GM19025 (cell line): ENCODE results near the gene TM7SF3.
A peak's percentile ranks its signal among the peaks of the same experiment; 100 is the strongest.
"Not testable (repeated sequence)": the region's sequence is repeated elsewhere in the genome, so short reads cannot be mapped to it uniquely, and the experiment has no call there.

Experiments used
- ATAC-seq: cut with Tn5 transposase; IDR thresholded peaks from one replicate; pipeline ENCODE4 v1.9.1; 2021; ENCODE audit warnings: mild to moderate bottlenecking, low read depth, moderate library complexity; ENCODE audit not compliant: unreplicated experiment

The TM7SF3 gene, protein sequence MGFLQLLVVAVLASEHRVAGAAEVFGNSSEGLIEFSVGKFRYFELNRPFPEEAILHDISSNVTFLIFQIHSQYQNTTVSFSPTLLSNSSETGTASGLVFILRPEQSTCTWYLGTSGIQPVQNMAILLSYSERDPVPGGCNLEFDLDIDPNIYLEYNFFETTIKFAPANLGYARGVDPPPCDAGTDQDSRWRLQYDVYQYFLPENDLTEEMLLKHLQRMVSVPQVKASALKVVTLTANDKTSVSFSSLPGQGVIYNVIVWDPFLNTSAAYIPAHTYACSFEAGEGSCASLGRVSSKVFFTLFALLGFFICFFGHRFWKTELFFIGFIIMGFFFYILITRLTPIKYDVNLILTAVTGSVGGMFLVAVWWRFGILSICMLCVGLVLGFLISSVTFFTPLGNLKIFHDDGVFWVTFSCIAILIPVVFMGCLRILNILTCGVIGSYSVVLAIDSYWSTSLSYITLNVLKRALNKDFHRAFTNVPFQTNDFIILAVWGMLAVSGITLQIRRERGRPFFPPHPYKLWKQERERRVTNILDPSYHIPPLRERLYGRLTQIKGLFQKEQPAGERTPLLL

DNA sequence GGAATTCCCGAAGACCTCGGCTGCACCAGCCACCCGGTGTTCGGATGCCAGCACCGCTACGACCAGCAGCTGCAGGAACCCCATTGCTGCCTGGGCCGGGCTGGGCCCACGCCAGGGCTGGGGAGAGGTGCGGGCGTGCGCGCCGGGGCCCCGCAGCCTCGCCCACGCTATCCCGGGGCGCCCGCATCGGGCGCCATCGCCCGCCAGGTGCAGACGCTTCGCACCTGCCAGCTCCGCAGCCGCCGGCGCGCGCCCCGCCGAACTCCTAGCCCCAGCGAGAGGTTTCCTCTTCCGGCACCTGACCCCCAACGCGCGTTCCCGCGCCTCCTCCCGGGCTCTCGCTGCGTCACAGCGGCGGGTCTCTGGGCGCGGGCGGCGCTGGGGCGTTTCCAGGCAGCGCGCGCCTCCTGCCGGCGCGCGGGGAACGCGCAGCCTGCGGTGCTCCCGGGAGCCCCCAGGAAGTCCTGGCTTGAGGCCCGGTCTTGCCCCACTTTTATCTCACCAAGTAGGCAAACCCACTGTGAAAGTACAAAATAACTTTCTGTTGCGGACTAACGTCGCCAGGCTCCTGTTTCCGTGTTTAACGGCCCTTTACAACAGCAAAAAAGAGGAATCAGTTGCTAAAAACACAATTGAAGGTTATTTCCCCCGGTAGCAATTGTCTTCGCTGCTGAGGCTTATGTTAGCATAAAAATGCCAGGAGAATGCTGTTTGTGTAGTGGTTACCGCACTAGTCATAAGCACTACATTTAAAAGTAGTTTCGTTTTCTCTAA, at the start of gene TM7SF3:
Gene TM7SF3 (minus strand): TSS at position 300 of the 774 bp plus-strand sequence. CDS start 216 bp downstream, at position 84.
- ATAC-seq, result peak; percentile 90

DNA sequence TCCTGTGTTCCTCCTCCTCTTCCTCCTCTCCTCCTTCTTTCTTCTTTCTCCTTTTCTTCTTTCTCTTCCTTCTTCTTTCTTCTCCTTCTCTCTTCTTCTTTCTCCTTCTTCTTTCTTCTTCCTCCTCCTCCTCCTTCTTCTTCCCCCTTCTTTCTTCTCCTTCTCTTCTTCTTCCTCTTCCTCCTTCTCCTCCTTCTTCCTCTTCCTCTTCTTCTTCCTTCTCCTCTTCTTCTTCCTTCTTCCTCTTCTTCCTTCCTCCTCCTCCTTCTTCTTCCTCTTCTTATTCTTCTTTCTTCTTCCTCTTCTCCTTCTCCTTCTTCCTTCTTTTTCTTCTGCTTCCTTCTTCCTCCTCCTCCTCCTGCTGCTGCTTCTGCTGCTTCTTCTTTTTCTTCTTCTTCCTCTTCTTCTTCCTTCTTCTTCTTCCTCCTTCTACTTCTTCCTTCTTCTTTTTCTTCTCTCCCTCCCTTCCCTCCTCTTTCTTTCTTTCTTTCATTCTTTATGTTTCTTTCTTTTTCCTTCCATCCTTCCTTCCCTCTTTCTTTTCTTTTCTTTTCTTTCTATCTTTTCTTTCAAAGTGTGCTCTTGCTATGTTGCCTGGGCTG, 49.2 kb upstream of the TM7SF3 start:
- no peak for ATAC-seq

DNA sequence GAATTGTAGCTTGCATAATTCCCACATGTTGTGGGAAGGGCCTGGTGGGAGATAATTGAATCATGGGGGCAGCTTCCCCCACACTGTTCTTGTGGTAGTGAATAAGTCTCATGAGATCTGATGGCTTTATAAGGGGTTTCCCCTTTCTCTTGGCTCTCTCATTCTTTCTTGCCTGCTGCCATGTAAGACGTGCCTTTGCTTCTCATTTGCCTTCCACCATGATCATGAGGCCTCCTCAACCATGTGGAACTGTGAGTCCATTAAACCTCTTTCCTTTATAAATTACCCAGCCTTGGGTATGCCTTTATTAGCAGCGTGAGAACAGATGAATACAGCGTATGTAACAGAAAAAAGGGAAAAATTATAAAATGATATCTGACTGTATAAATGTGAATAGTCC, 47.1 kb upstream of the TM7SF3 start:
- no peak for ATAC-seq

DNA sequence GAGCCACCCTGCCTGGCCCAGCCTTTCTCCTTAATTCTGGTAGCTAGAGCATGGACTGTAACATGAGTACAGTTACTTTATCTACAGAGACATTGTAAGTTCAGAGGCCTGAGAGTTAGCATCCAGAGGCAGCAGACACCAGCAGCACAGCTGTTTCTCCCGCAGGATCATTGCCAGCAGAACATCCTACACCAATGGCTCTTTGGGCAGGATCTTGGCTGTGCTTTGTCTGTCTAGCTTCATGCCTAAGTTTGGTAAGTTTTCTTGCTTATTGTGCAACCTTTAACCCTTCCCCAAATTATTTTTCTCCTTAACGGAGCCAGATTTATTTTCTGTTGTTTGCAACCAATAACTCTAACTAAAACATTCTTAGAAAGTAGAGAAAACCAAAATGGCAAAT, 46.6 kb upstream of the TM7SF3 start:
- no peak for ATAC-seq

DNA sequence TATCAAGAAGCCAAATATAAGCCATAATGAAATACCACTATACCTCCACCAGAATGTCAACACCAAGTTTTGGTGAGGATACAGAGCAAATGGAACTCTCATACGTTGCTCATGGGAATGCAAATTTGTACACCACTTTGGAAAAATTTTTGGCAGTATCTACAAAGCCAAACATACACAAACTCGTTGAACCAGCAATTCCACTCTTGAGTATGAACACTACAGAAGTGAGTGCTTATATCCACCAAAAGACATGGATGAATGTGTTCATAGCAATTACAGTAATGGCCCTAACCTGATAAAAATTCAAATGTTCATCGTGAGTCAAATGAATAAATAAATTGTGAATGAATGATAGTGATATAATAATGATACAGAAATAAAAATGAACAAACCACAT, 43.4 kb upstream of the TM7SF3 start:
- no peak for ATAC-seq

DNA sequence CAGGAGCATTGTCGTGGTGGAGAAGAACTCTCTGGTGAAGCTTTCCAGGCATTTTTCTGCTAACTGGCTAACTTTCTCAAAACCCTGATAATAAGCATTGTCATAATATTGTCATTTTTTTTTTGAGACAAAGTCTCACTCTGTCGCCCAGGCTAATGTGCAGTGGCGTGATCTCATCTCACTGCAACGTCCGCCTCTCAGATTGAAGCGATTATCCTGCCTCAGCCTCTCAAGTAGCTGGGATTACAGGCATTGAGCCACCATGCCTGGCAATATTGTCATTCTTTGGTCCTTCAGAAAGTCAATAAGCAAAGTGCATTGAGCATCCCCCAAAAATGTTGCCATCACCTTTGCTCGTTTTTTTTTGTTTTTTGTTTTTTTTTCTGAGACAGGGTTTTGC, 41.8 kb upstream of the TM7SF3 start:
- no peak for ATAC-seq

DNA sequence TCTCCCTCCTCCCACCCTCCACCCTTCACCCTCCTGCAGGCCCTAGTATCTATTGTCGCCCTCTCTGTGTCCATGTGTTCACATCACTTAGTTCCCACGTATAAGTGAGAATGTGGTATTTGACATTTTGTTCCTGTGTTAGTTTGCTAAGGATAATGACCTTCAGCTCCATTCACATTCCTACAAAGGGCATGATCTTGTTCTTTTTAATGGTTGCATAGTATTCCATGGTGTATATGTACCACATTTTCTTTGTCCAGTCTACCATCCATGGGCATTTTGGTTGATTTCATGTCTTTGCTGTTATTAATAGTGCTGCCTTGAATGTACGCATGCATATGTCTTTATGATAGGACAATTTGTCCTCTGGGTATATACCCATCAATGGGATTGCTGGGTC, 38.6 kb upstream of the TM7SF3 start:
- no peak for ATAC-seq

DNA sequence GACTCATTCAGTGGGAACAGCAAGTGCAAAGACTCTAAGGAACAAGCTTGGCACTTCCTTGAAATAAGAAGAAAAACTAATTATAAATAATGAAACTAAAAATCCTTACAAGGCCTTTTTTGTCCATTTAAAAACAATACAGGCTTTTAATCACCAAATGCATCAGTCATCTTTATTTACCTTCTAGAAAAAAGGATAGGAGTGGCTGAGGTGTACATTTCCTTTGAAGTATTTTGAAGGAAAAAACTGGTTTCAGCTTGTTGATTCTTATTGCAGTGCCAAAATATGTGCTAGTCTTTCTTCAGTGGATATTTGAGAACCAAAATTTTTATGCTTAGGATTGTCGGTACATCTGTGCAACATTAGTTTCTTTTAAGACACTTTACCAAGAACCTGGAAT, 38.0 kb upstream of the TM7SF3 start:
- no peak for ATAC-seq

DNA sequence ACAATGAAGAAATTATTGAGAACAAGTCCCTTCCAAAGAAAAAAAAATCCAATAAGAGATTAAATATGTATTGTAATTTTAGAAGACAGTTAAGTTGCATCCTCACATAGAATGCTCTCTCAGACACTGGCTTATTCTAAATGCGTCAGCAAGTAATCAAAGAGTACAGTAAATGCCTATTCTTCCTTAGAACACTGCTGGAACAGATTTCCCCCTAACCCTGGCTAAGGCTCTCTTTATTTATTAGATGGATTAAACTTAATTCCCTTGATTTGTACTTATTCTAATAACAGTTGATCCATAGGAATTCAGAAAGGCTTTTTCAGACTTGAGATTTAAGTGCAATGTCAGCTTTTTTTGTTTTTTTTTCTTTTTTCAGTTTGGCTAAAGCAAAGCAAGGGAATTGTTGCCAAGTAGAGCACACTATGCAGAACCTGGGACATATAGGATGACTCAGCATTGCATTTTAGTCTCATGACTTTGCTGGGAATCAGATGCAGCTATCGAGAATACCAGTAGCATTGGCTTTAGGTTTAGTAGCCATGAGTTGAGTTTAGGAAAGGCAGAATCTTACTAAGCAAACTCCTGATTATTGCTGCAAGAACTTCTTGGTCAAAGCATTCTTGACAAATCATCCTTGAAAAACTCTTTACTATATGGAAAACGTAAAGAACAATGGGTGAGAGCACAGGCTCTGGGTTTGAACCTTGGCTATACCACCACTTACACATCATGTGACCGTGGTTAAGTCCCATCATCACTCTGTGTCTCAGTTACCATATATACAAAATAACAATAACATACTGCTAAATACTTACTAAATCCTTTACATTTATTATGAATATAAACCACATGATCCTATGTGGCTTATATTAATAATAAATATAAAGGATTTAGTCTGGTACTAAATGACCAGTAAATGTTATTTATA, 34.9 kb upstream of the TM7SF3 start:
- no peak for ATAC-seq

DNA sequence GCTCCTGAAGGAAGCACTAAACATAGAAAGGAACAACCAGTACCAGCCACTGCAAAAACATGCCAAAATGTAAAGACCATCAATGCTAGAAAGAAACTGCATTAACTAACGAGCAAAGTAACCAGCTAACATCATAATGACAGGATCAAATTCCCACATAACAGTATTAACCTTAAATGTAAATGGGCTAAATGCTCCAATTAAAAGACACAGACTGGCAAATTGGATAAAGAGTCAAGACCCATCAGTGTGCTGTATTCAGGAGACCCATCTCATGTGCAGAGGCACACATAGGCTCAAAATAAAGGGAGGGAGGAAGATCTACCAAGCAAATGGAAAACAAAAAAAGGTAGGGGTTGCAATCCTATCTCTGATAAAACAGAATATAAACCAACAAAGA, 27.8 kb upstream of the TM7SF3 start:
- not testable (repeated sequence) for ATAC-seq

DNA sequence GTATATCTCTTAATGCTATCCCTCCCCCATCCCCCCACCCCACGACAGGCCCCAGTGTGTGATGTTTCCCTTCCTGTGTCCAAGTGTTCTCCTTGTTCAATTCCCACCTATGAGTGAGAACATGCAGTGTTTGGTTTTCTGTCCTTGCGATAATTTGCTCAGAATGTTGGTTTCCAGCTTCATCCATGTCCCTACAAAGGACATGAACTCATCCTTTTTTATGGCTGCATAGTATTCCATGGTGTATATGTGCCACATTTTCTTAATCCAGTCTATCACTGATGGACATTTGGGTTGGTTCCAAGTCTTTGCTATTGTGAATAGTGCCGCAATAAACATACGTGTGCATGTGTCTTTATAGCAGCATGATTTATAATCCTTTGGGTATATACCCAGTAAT, 26.5 kb upstream of the TM7SF3 start:
- ATAC-seq, result not testable (repeated sequence)

DNA sequence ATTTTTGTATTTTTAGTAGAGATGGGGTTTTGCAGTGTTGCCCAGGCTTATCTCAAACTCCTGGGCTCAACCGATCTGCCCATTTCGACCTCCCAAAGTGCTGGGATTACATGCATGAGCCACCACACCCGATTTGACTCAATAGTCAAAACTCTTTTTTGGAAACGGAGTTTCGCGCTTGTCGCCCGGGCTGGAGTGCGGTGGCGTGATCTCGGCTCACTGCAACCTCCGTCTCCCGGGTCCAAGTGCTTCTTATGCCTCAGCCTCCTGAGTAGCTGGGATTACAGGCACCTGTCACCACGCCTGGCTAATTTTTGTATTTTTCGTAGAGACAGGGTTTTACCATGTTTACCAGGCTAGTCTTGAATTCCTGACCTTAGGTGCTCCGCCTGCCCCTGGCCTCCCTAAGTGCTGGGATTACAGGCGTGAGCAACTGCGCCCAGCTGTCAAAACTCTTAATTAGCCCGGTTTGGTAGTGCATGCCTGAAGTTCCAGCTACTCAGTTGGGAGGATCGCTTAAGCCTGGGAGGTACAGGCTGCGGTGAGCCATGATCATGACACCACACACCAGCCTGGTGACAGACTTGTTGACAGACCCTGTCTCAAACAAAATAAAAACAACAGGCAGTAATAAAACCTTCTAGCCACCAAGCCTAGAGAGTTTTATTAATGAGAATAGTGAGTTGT, 20.6 kb upstream of the TM7SF3 start:
- no peak for ATAC-seq

DNA sequence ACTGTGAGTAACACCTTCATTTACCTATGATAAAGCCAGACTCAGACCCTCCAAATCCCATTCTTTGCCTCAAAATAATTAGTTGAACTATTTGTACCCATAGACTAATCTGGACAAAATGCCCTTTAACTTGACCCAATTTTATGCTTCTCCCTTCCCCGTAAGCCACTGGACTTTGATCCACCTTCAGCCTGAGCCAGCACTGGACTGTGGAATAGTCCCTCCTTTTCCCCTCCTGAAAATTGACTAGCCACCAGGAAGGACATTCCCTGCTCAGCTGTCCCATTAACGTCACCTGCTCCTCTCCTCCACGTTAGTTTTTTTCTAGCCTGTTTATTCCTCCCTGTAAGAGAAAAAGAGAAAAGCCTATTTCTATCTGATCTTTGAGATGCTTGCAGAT, 18.5 kb upstream of the TM7SF3 start:
- ATAC-seq, result no peak

DNA sequence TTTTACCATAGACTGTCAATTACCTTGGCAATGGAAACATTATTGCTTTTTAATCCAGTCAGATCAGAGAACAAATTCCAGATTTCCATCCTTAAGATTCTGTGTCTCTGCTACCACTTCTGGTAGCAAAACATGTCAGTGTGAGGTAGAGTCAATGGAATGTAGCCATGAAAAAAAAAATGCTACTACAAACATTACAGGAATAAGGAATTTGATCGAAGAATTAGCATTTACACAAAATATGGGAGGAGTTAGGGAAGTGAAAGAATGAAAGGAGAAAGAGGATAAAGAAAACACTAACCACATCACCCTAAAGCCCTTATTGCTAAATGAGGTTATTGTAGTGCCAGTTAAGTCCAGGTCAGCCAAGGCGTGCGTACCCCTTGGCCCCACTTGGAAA, 17.3 kb upstream of the TM7SF3 start:
- no peak for ATAC-seq

DNA sequence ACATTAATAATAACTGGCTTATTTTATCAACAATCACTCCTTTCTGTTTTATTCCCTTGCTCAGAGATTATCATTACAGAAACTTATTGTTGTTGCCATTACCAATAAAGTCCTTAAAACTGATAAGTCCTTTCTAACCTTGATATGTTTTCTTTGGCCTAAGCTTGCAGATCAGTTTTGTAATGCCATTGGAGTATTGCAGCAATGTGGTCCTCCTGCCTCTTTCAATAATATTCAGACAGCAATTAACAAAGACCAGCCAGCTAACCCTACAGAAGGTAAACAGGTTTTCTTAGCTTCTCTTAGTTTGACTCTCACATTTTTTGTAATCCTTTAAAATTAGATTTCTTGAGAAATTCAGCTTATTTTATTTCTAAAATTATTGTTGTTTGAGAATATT, 12.1 kb upstream of the TM7SF3 start:
- no peak for ATAC-seq

DNA sequence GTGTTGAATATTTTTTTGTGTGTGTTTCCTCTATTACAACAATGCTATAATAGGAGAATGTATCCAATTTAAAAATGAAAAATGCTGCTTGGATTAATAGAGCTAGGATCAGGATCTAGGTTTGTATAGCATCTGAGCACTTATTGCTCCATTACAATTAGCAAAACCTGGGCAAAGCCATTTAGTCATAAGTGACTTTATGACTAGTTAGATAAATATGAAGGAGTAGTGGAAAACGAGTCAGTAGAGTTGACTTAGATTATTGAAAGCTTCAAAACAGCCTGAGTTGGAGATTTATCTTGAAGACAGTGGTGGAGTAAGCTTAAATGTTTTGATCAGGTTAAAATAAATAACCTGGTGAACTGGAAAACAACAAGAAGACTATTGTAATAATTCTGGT, 10.9 kb upstream of the TM7SF3 start:
- no peak for ATAC-seq

DNA sequence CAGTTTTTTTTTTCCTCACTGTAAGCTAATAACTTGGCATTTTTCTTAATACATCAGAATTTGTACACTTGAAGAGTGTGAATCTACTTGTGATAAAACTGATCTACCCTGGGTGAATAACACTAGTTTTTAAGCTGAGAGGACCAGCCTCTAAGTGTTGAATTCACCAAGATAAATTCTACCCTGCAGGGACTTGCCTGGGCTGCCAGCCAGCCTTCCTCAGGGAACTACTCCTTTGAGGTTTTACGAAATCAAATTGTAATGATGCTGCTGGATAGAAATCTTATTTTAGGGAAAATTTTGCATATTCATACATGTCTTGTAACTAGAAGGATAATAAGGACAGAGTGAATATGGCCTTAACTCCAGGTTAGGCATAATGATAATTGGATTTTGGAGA, 10.1 kb upstream of the TM7SF3 start:
- no peak for ATAC-seq

DNA sequence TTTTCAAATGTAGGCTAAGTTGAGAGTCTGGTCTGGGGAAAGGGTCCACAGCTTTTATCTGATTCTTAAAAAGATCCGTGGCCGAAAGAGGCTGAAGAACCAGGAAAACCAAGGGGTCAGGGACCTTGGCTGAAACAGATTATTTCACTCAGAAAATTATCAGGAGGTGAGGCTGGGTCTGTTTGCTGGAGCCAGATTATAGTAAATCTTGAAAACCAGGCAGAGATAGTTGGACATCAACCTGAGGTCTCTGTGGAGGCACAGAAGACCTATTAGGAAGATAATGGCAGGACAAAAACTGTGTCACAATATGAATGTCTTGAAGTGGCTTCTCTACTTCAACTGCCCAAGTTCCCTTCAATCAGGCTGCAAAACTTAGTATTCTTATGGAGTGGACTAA, 6.6 kb upstream of the TM7SF3 start:
- no peak for ATAC-seq

DNA sequence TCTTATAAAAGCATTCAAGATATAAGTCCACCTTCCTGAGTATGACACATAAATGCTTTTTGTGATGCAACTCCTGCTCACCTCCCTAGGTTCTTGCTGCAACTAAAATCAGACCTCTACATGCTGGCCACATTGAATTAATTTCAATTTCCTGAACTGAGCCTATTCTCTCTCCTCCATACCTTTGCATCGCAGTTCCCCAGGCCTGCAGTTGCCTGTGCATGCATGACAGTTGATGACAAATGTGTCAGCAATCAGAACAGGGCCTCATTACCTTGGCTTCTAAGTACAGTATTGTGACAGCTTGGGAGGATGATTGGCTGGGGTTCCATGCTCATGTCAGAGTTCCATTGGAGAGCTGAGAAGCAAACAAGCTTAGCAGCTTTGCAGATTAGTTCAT, 3.9 kb upstream of the TM7SF3 start:
- ATAC-seq, result no peak
